Liver (tissue), 9 donors: ENCODE results near the gene SENP7. TPM values are rescaled to one million over a fixed set of nuclear protein-coding genes. Genes with fewer than 3 reads are reported as not detected.

ENCODE experiments used
- DNase-seq: peaks from one replicate; pipeline ENCODE4 v3.0.0-alpha.2; 2017; ENCODE audit warnings: low spot score
- H3K27ac ChIP-seq, 2 donors: one replicate each; pipeline ENCODE4 v1.7.0; 2013; ENCODE audit warnings: inconsistent platforms in 2 of 2, low read length in 2 of 2, control low read depth in 1 of 2, low read depth in 1 of 2, mild to moderate bottlenecking in 1 of 2
- H3K27me3 ChIP-seq, 4 donors: one replicate each; pipeline versions ENCODE4 v1.6.1 to v1.7.0; 2013; ENCODE audit warnings: low read length in 3 of 4, inconsistent platforms in 1 of 4, mild to moderate bottlenecking in 1 of 4, moderate library complexity in 1 of 4; ENCODE audit not compliant: control insufficient read depth in 4 of 4, insufficient read depth in 4 of 4
- H3K36me3 ChIP-seq, 4 donors: one replicate each; pipeline versions ENCODE4 v1.6.1 to v1.7.0; 2013; ENCODE audit warnings: low read length in 3 of 4, mild to moderate bottlenecking in 3 of 4, low read depth in 1 of 4, moderate library complexity in 1 of 4; ENCODE audit not compliant: control insufficient read depth in 4 of 4, insufficient read depth in 3 of 4
- H3K4me1 ChIP-seq, 4 donors: one replicate each; pipeline versions ENCODE4 v1.6.1 to v1.7.0; 2013; ENCODE audit warnings: low read length in 3 of 4, mild to moderate bottlenecking in 3 of 4, moderate library complexity in 1 of 4; ENCODE audit not compliant: control insufficient read depth in 4 of 4, insufficient read depth in 4 of 4
- H3K4me3 ChIP-seq, 3 donors: one replicate each; pipeline versions ENCODE4 v1.6.1 to v1.7.0; 2013; ENCODE audit warnings: low read length in 3 of 3, control low read depth in 1 of 3, low read depth in 1 of 3, mild to moderate bottlenecking in 1 of 3
- H3K9ac ChIP-seq, 2 donors: one replicate each; pipeline ENCODE4 v1.7.0; 2013; ENCODE audit warnings: low read length in 2 of 2, mild to moderate bottlenecking in 2 of 2, moderate library complexity in 2 of 2, control low read depth in 1 of 2, low read depth in 1 of 2
- H3K9me3 ChIP-seq, 4 donors: one replicate each; pipeline versions ENCODE4 v1.6.1 to v1.7.0; 2013; ENCODE audit warnings: low read length in 3 of 4; ENCODE audit not compliant: control insufficient read depth in 4 of 4
- EGR1 ChIP-seq, 2 donors: IDR thresholded peaks; 2 replicates each; pipeline ENCODE4 v1.6.1; 2016 to 2018; ENCODE audit warnings: antibody characterized with exemption in 2 of 2, low read depth in 2 of 2
- FOXA1 ChIP-seq: IDR thresholded peaks from 2 replicates; pipeline ENCODE4 v1.6.1; 2016; ENCODE audit warnings: antibody characterized with exemption
- FOXA2 ChIP-seq: IDR thresholded peaks from 2 replicates; pipeline ENCODE4 v1.6.1; 2016; ENCODE audit warnings: antibody characterized with exemption
- GABPA ChIP-seq, 2 donors: IDR thresholded peaks in 1 of 2; conservative IDR thresholded peaks in 1 of 2; 2 replicates each; pipeline ENCODE4 v1.6.1; 2016; ENCODE audit warnings: antibody characterized with exemption in 2 of 2, mild to moderate bottlenecking in 1 of 2, moderate library complexity in 1 of 2
- HNF4A ChIP-seq, 2 donors: conservative IDR thresholded peaks; 2 replicates each; pipeline ENCODE4 v1.6.1; 2016; ENCODE audit warnings: antibody characterized with exemption in 2 of 2, mild to moderate bottlenecking in 2 of 2
- HNF4G ChIP-seq: IDR thresholded peaks from 2 replicates; pipeline ENCODE4 v1.6.1; 2016; ENCODE audit warnings: antibody characterized with exemption
- JUND ChIP-seq, 2 donors: IDR thresholded peaks; 2 replicates each; pipeline ENCODE4 v1.6.1; 2016; ENCODE audit warnings: antibody characterized with exemption in 2 of 2
- NR2F2 ChIP-seq: IDR thresholded peaks from 2 replicates; pipeline ENCODE4 v1.6.1; 2016; ENCODE audit warnings: antibody characterized with exemption
- RAD21 ChIP-seq, 2 donors: IDR thresholded peaks; 2 replicates each; pipeline ENCODE4 v1.6.1; 2016; ENCODE audit warnings: antibody characterized with exemption in 2 of 2, mild to moderate bottlenecking in 2 of 2
- RXRA ChIP-seq, 2 donors: IDR thresholded peaks; 2 replicates each; pipeline ENCODE4 v1.6.1; 2017 to 2018; ENCODE audit warnings: antibody characterized with exemption in 2 of 2, mild to moderate bottlenecking in 1 of 2
- SP1 ChIP-seq: IDR thresholded peaks from 2 replicates; pipeline ENCODE4 v1.6.1; 2018; ENCODE audit warnings: antibody characterized with exemption, mild to moderate bottlenecking
- WGBS: extraction: QIAGEN DNeasy Blood & Tissue Kit; methylation state at CpG from one replicate; pipeline ENCODE4 v1.1.7; 2013; 5-methylcytosine and 5-hydroxymethylcytosine counted together
- polyA plus RNA-seq, 2 donors: library from polyadenylated mRNA; stranded (reverse) in 1 of 2; unstranded in 1 of 2; fragments of 200-250 nt in 1 of 2; fragments of >200 nt in 1 of 2; fragmentation: Nextera tagmentation in 1 of 2; extraction: Ambion mirVana in 1 of 2; gene quantifications; one replicate each; pipeline versions ENCODE4 v1.2.1 to v1.2.3, GENCODE V29; 2013 to 2015
- total RNA-seq, 2 donors: library from RNA; depleted of rRNA; stranded (reverse); fragments of >200 nt; gene quantifications; one replicate each; pipeline ENCODE4 v1.2.3, GENCODE V29; 2014
- TF ChIP-seq, protein P1 (sequence below): IDR thresholded peaks from 2 replicates; pipeline ENCODE4 v1.6.1; 2016; ENCODE audit warnings: antibody characterized with exemption, mild to moderate bottlenecking
- TF ChIP-seq, protein P2 (sequence below): IDR thresholded peaks from 2 replicates; pipeline ENCODE4 v1.6.1; 2016; ENCODE audit warnings: antibody characterized with exemption
- TF ChIP-seq, protein P3 (sequence below): IDR thresholded peaks from 2 replicates; pipeline ENCODE4 v1.6.1; 2016; ENCODE audit warnings: antibody characterized with exemption
- TF ChIP-seq, protein P4 (sequence below): fragments of 150-350 bp; IDR thresholded peaks from 2 replicates; pipeline ENCODE4 v1.5.1; 2017; ENCODE audit warnings: improper control_type of control experiment, low read depth, low read length; ENCODE audit not compliant: missing input control
- TF ChIP-seq, protein P5 (sequence below): IDR thresholded peaks from 2 replicates; pipeline ENCODE4 v1.6.1; 2016; ENCODE audit warnings: antibody characterized with exemption
- donor health status: healthy.
- donor health status: healthy.
- donor health status: healthy.
- donor health status: healthy.
- donor health status: healthy.

Gene SENP7
- total and polyA plus RNA-seq, 4 donors: 1.9 to 18.5 (median 6.8) TPM

DNA sequence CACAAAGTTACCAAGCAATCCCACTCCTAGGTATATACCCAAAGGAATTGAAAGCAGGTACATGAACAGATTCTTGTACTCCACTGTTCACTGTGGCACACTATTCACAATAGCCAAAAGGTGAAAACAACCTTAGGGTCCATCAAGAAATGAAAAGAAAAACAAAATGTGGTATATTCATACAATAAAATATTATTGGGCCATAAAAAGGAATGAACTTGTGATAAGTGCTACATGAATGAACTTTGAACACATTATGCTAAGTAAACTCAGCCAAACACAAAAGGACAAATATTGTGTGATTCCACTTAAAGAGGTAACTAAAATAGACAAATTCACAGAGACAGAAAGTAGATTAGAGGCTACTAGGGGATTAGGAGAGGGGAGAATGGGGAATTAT lies 137.4 kb downstream of the SENP7 start:
- no peak overlapping the region for H3K4me3 ChIP-seq
- H3K4me1 ChIP-seq: peaks cover 0 to 5% (median 0%) of the 10 kb centered on the region in 4 donors
- H3K9me3 ChIP-seq: no peaks in the 10 kb centered on the region
- H3K27ac ChIP-seq: no peak overlapping the region
- H3K9ac ChIP-seq: no peak overlapping the region
- peaks cover 0 to 3% (median 0%) of the 10 kb centered on the region in 4 donors for H3K36me3 ChIP-seq
- TF ChIP-seq HNF4A (conservative IDR thresholded peaks at IDR 0.05): peak; percentile 7 to 28
- TF ChIP-seq FOXA2: no peak
- H3K27me3 ChIP-seq: no peaks in the 10 kb centered on the region
- DNase-seq: no peak

DNA sequence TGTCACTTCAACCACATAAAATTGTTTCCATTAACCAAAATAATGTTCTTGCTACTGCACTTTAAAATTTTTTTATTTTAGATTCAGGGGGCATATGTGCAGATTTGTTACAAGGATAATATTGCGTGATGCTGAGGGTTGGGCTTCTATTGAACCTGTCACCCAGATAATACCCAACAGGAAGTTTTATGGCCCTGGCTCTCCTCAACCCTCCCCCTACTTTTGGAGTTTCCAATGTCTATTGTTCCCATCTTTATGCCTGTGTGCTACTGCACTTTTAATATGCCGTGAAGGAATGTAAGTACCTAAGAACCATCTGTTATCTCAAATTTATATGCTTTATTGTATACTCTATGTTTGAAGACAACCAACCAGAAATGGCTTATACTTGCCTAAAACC lies 150.6 kb downstream of the SENP7 start:
- Histone ChIP-seq H3K36me3 (peaks cover 0 to 22% (median 18%) of the 10 kb centered on the region in 4 donors), H3K27me3 (no peaks in the 10 kb centered on the region), H3K9ac (no peak overlapping the region), H3K4me1 (no peaks in the 10 kb centered on the region), H3K27ac (no peak overlapping the region), H3K9me3 (peaks cover 4 to 5% (median 4%) of the 10 kb centered on the region in 4 donors), H3K4me3 (no peak overlapping the region)
- 95% methylated on average over 2 of the region's 2 CpGs for WGBS
- TF ChIP-seq EGR1 (IDR thresholded peaks at IDR 0.05; ENCODE audit: low read depth in 2 of 2): no peak
- TF ChIP-seq JUND (IDR thresholded peaks at IDR 0.05): no peak
- TF ChIP-seq GABPA (IDR thresholded peaks at IDR 0.05 in 1 of 2, conservative IDR thresholded peaks at IDR 0.05 in 1 of 2): no peak
- no peak for TF ChIP-seq HNF4A (conservative IDR thresholded peaks at IDR 0.05)
- TF ChIP-seq, protein P1, sequence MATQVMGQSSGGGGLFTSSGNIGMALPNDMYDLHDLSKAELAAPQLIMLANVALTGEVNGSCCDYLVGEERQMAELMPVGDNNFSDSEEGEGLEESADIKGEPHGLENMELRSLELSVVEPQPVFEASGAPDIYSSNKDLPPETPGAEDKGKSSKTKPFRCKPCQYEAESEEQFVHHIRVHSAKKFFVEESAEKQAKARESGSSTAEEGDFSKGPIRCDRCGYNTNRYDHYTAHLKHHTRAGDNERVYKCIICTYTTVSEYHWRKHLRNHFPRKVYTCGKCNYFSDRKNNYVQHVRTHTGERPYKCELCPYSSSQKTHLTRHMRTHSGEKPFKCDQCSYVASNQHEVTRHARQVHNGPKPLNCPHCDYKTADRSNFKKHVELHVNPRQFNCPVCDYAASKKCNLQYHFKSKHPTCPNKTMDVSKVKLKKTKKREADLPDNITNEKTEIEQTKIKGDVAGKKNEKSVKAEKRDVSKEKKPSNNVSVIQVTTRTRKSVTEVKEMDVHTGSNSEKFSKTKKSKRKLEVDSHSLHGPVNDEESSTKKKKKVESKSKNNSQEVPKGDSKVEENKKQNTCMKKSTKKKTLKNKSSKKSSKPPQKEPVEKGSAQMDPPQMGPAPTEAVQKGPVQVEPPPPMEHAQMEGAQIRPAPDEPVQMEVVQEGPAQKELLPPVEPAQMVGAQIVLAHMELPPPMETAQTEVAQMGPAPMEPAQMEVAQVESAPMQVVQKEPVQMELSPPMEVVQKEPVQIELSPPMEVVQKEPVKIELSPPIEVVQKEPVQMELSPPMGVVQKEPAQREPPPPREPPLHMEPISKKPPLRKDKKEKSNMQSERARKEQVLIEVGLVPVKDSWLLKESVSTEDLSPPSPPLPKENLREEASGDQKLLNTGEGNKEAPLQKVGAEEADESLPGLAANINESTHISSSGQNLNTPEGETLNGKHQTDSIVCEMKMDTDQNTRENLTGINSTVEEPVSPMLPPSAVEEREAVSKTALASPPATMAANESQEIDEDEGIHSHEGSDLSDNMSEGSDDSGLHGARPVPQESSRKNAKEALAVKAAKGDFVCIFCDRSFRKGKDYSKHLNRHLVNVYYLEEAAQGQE: no peak
- TF ChIP-seq, protein P2, sequence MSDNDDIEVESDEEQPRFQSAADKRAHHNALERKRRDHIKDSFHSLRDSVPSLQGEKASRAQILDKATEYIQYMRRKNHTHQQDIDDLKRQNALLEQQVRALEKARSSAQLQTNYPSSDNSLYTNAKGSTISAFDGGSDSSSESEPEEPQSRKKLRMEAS: no peak
- no peak for TF ChIP-seq FOXA2
- no peak for DNase-seq

DNA sequence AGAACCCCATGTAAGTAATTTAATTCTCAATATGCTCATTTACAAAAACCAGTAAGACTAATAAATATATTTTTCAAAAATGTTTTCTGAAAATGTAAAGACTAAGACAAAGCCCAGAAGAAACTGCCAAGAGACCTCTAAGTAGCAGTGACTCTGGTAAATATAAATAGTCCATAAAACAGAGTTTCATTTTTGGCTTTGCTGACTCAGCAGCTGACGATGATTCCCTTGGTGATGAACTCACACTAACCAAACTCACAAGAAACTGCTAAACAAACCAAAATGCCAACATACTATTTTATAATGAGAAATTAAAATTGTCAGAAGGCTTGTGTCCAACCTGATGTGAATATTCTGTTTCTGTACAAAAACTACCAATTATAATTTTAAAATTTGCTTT lies 161.2 kb downstream of the SENP7 start:
- Histone ChIP-seq H3K4me1 (no peaks in the 10 kb centered on the region), H3K4me3 (no peak overlapping the region)
- TF ChIP-seq, protein P2: no peak
- TF ChIP-seq JUND (IDR thresholded peaks at IDR 0.05) (no peak), HNF4A (conservative IDR thresholded peaks at IDR 0.05) (no peak), NR2F2 (no peak), GABPA (IDR thresholded peaks at IDR 0.05 in 1 of 2, conservative IDR thresholded peaks at IDR 0.05 in 1 of 2) (no peak), RAD21 (IDR thresholded peaks at IDR 0.05) (no peak), HNF4G (no peak), SP1 (no peak), FOXA2 (no peak), EGR1 (IDR thresholded peaks at IDR 0.05; ENCODE audit: low read depth in 2 of 2) (no peak), RXRA (IDR thresholded peaks at IDR 0.05) (no peak), FOXA1 (no peak)
- TF ChIP-seq, protein P3, sequence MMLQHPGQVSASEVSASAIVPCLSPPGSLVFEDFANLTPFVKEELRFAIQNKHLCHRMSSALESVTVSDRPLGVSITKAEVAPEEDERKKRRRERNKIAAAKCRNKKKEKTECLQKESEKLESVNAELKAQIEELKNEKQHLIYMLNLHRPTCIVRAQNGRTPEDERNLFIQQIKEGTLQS: no peak
- TF ChIP-seq, protein P4, sequence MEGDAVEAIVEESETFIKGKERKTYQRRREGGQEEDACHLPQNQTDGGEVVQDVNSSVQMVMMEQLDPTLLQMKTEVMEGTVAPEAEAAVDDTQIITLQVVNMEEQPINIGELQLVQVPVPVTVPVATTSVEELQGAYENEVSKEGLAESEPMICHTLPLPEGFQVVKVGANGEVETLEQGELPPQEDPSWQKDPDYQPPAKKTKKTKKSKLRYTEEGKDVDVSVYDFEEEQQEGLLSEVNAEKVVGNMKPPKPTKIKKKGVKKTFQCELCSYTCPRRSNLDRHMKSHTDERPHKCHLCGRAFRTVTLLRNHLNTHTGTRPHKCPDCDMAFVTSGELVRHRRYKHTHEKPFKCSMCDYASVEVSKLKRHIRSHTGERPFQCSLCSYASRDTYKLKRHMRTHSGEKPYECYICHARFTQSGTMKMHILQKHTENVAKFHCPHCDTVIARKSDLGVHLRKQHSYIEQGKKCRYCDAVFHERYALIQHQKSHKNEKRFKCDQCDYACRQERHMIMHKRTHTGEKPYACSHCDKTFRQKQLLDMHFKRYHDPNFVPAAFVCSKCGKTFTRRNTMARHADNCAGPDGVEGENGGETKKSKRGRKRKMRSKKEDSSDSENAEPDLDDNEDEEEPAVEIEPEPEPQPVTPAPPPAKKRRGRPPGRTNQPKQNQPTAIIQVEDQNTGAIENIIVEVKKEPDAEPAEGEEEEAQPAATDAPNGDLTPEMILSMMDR: no peak
- TF ChIP-seq, protein P5, sequence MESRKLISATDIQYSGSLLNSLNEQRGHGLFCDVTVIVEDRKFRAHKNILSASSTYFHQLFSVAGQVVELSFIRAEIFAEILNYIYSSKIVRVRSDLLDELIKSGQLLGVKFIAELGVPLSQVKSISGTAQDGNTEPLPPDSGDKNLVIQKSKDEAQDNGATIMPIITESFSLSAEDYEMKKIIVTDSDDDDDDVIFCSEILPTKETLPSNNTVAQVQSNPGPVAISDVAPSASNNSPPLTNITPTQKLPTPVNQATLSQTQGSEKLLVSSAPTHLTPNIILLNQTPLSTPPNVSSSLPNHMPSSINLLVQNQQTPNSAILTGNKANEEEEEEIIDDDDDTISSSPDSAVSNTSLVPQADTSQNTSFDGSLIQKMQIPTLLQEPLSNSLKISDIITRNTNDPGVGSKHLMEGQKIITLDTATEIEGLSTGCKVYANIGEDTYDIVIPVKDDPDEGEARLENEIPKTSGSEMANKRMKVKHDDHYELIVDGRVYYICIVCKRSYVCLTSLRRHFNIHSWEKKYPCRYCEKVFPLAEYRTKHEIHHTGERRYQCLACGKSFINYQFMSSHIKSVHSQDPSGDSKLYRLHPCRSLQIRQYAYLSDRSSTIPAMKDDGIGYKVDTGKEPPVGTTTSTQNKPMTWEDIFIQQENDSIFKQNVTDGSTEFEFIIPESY: no peak

More for the DNA sequence above, 161.2 kb downstream of the SENP7 start:
- DNase-seq: no peak
- no peaks in the 10 kb centered on the region for H3K9me3 ChIP-seq
- H3K27ac ChIP-seq: no peak overlapping the region
- 79% methylated on average over 1 of the region's 1 CpG for WGBS
- H3K27me3 ChIP-seq: no peaks in the 10 kb centered on the region
- H3K9ac ChIP-seq: no peak overlapping the region
- H3K36me3 ChIP-seq: peaks cover 0 to 5% (median 0%) of the 10 kb centered on the region in 4 donors
